ENCODE data around the gene TMOD1. TPM values are rescaled to one million over a fixed set of nuclear protein-coding genes. Genes with fewer than 3 reads are reported as not detected.

The TMOD1 gene
- total RNA-seq, 3 donors from 2014 or later (not counting 1 experiment from before 2014, with no cell fraction given): 1.9 to 3.2 (median 2.0) TPM

- H3K27me3 Mint-ChIP-seq (ENCODE audit: low read depth in 2 of 2): no peaks in the 10 kb centered on the region
- DNase-seq (no peak), ATAC-seq (no peak)
- intact Hi-C loops (cut with micrococcal nuclease): no loop called here
- Histone ChIP-seq H3K27me3 (ENCODE audit: control insufficient read depth, insufficient read depth, low read length) (no peaks in the 10 kb centered on the region), H3K4me1 (ENCODE audit: control insufficient read depth, insufficient read depth, low read length) (peaks cover 26% of the 10 kb centered on the region), H3K4me3 (ENCODE audit: low read length) (no peak overlapping the region), H3K27ac (ENCODE audit: low read length) (no peak overlapping the region), H3K36me3 (ENCODE audit: control insufficient read depth, insufficient read depth, low read length) (peaks cover 9% of the 10 kb centered on the region), H3K9me3 (ENCODE audit: control insufficient read depth, insufficient read depth, low read length) (no peaks in the 10 kb centered on the region)
- H3K4me1 Mint-ChIP-seq: peaks cover 54 to 64% of the 10 kb centered on the region in 2 donors
- H3K9me3 Mint-ChIP-seq: no peaks in the 10 kb centered on the region
- H3K27ac Mint-ChIP-seq: peak overlapping the region in 1 of 2 donors; percentile 10
- no peak for TF ChIP-seq CTCF (IDR thresholded peaks at IDR 0.05)
- WGBS (ENCODE audit: insufficient coverage): 83% methylated on average over 3 of the region's 3 CpGs
- no peak overlapping the region for H3K4me3 Mint-ChIP-seq
- no peaks in the 10 kb centered on the region for H3K36me3 Mint-ChIP-seq
Observed at GRCh38 chr9:97636903-97637302, 135.4 kb downstream of the TMOD1 start.

GRCh38 chr9:97638666-97639065 is 137.2 kb downstream of the TMOD1 start:
- no peaks in the 10 kb centered on the region for H3K9me3 Mint-ChIP-seq
- no peaks in the 10 kb centered on the region for H3K27me3 Mint-ChIP-seq (ENCODE audit: low read depth in 2 of 2)
- no peaks in the 10 kb centered on the region for H3K36me3 Mint-ChIP-seq
- peaks cover 47 to 49% of the 10 kb centered on the region in 2 donors for H3K4me1 Mint-ChIP-seq
- Histone ChIP-seq H3K27ac (ENCODE audit: low read length) (no peak overlapping the region), H3K36me3 (ENCODE audit: control insufficient read depth, insufficient read depth, low read length) (peaks cover 26% of the 10 kb centered on the region), H3K4me1 (ENCODE audit: control insufficient read depth, insufficient read depth, low read length) (peaks cover 17% of the 10 kb centered on the region), H3K4me3 (ENCODE audit: low read length) (no peak overlapping the region), H3K9me3 (ENCODE audit: control insufficient read depth, insufficient read depth, low read length) (no peaks in the 10 kb centered on the region), H3K27me3 (ENCODE audit: control insufficient read depth, insufficient read depth, low read length) (no peaks in the 10 kb centered on the region)
- peak in 1 of 2 donors; percentile 17 for DNase-seq
- H3K27ac Mint-ChIP-seq: peak overlapping the region in 1 of 2 donors; percentile 1
- 91% methylated on average over 3 of the region's 3 CpGs for WGBS (ENCODE audit: insufficient coverage)
- no peak for ATAC-seq
- intact Hi-C loops (cut with micrococcal nuclease): no loop called here
- no peak overlapping the region for H3K4me3 Mint-ChIP-seq
- TF ChIP-seq CTCF (IDR thresholded peaks at IDR 0.05): no peak

- intact Hi-C loops (cut with micrococcal nuclease): no loop called here
- Histone ChIP-seq H3K27ac (ENCODE audit: low read length) (no peak overlapping the region), H3K9me3 (ENCODE audit: control insufficient read depth, insufficient read depth, low read length) (no peaks in the 10 kb centered on the region), H3K27me3 (ENCODE audit: control insufficient read depth, insufficient read depth, low read length) (no peaks in the 10 kb centered on the region), H3K4me1 (ENCODE audit: control insufficient read depth, insufficient read depth, low read length) (peaks cover 6% of the 10 kb centered on the region), H3K4me3 (ENCODE audit: low read length) (no peak overlapping the region), H3K36me3 (ENCODE audit: control insufficient read depth, insufficient read depth, low read length) (peaks cover 42% of the 10 kb centered on the region)
- peaks cover 31 to 34% of the 10 kb centered on the region in 2 donors for H3K4me1 Mint-ChIP-seq
- no peak for DNase-seq
- 90% methylated on average over 2 of the region's 2 CpGs for WGBS (ENCODE audit: insufficient coverage)
- H3K27me3 Mint-ChIP-seq (ENCODE audit: low read depth in 2 of 2): no peaks in the 10 kb centered on the region
- H3K4me3 Mint-ChIP-seq: no peak overlapping the region
- no peaks in the 10 kb centered on the region for H3K9me3 Mint-ChIP-seq
- no peaks in the 10 kb centered on the region for H3K36me3 Mint-ChIP-seq
- H3K27ac Mint-ChIP-seq: no peak overlapping the region
- no peak for ATAC-seq
- TF ChIP-seq CTCF (IDR thresholded peaks at IDR 0.05): no peak
Observed at GRCh38 chr9:97640325-97640724, 138.9 kb downstream of the TMOD1 start.

- H3K27me3 Mint-ChIP-seq (ENCODE audit: low read depth in 2 of 2): no peaks in the 10 kb centered on the region
- no peak for ATAC-seq
- no peaks in the 10 kb centered on the region for H3K27me3 ChIP-seq (ENCODE audit: control insufficient read depth, insufficient read depth, low read length)
- H3K4me1 ChIP-seq (ENCODE audit: control insufficient read depth, insufficient read depth, low read length): no peaks in the 10 kb centered on the region
- H3K9me3 Mint-ChIP-seq: no peaks in the 10 kb centered on the region
- intact Hi-C loops (cut with micrococcal nuclease): no loop called here
- peaks cover 6% of the 10 kb centered on the region for H3K36me3 Mint-ChIP-seq
- DNase-seq: no peak
- no peaks in the 10 kb centered on the region for H3K4me1 Mint-ChIP-seq
- H3K4me3 ChIP-seq (ENCODE audit: low read length): no peak overlapping the region
- TF ChIP-seq CTCF (IDR thresholded peaks at IDR 0.05): no peak
- H3K27ac Mint-ChIP-seq: no peak overlapping the region
- H3K9me3 ChIP-seq (ENCODE audit: control insufficient read depth, insufficient read depth, low read length): no peaks in the 10 kb centered on the region
- no peak overlapping the region for H3K4me3 Mint-ChIP-seq
- peaks cover 84% of the 10 kb centered on the region for H3K36me3 ChIP-seq (ENCODE audit: control insufficient read depth, insufficient read depth, low read length)
- no peak overlapping the region for H3K27ac ChIP-seq (ENCODE audit: low read length)
Observed at GRCh38 chr9:97645720-97646119, 144.3 kb downstream of the TMOD1 start.

All from natural killer cell (primary cell).